OCI-M2 (cell line): ENCODE data around the gene ADPRH.
"Not testable (repeated sequence)": the region's sequence is repeated elsewhere in the genome, so short reads cannot be mapped to it uniquely, and the experiment has no call there.

Source experiments
- DNase-seq: peaks from one replicate; lab custom pipeline; 2025; ENCODE audit not compliant: unreplicated experiment; lab: John Stamatoyannopoulos, UW

The ADPRH gene

DNA sequence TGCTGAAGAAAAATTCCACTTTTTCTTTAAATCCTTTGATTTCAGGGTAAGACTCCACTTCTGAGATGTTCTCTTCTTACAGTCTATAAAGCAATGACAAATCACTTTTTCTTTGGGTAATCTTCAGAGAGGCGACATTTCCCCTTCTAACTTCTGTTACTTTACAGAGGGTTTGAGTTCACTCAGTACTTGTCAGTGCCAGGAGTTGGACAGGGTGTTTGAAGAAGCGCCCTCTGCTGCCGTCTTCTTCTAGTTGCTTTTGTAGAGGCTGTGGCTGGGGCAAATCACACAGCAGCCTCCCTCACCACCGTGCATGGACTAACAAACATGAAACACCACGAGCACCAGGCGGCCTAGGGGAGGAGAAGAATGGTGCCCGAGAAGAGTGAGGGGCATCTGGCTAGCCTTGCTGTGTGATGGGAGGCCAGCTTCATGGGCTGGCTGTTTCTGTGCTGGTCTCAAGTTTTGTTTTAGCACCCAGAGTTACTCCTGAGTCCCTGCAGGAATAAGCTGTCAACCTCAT is 19.8 kb upstream of the ADPRH start, which contains the start of gene CD80:
CD80 (minus strand) TSS at position 174 of the 523 bp plus-strand sequence. CDS start 1,886 bp downstream, outside the sequence.
- DNase-seq: no peak

DNA sequence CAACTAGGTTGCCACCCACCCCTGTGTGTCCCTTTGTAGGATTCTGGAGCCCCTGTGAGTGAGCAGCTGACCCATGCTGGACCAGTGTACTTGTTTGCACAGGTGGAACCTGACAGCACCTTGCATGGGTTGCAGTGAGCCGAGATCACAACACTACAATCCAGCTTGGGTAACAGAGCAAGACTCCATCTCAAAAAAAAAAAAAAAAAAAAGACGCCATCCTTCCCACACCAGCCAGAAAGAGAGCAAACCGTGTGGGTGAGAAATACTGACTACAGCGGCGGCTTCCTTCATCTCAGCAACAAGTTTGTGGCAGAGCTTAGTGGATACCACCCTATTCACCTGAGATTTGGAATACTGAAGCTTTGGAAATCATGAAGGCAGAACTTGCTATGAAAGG is 19.1 kb upstream of the ADPRH start:
- DNase-seq: no peak

DNA sequence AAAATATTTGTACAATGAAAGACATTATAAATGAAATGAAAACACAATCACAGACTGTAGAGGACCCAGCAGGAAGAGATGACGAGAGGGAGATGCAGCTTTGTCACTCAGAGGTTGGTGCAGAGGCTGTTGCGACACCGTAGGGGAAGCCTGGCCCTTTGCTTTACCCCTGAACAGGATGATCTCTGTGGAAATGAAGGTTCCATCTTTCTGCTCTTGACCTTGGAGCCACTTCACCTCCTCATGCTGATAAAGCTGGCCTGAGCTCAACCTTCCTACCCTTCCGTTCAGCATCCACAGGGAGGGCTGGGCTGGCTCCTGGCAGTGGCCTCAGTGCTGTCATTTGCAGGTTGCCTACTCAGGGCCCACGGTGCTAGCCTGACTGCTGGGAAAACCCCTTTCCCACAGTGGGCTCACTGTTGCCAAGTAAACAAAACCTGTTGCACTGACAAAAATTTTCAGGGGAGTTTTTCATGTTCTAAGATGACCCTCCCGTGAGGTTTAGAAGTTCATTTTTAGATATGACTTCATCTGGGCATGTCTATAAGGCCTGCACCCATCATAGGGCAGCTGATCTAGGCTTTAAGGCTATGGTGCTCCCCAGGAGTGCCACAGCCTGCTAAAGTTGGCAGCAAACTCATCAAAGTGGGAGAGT is 16.9 kb upstream of the ADPRH start:
- DNase-seq: no peak

DNA sequence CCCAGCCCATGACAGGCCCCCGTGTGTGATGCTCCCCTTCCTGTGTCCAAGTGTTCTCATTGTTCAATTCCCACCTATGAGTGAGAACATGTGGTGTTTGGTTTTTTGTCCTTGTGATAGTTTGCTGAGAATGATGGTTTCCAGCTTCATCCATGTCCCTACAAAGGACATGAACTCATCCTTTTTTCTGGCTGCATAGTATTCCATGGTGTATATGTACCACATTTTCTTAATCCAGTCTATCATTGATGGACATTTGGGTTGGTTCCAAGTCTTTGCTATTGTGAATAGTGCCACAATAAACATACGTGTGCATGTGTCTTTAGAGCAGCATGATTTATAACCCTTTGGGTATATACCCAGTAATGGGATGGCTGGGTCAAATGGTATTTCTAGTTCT is 16.0 kb upstream of the ADPRH start:
- DNase-seq: not testable (repeated sequence)

DNA sequence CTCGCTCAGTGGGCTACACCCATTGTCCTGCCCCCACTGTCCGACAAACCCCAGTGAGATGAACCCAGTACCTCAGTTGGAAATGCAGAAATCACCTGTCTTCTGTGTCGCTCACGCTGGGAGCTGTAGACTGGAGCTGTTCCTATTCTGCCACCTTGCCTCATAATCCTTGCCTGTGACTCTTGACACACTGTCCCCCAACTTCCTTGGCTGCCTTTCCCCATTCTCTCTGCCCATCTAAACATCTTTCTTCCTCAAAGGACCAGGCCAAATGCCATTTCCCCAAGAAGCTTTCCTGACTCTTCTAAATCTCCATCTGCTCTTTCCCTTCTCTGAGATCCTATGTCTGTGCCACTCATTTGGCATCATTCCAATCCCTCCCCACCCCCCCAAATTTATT is 10.1 kb upstream of the ADPRH start:
- no peak for DNase-seq

- DNase-seq: no peak
Measured at GRCh38 chr3:119570229-119570628, 9.1 kb upstream of the ADPRH start.

- no peak for DNase-seq
Measured at GRCh38 chr3:119571230-119571629, 8.1 kb upstream of the ADPRH start.

DNA sequence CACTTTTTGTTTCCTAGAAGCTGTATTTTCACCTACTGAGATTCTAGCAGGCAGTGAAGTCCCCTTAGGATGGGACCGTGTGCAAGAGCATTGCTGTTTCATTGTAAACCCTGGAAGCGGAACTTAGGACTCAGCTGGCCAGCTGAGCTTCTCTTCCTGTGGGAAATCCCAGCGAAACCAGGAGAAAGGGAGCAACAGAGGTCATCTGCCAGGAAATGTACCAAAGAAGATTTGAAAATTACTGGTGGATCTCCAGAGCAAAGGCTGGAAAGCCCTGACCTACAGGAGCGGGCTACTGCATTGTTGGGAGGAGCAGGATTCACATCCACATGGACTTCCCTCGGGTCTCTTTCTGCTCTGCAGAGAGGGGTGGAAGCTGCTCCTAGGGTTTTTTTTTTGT is 7.6 kb upstream of the ADPRH start:
- no peak for DNase-seq

DNA sequence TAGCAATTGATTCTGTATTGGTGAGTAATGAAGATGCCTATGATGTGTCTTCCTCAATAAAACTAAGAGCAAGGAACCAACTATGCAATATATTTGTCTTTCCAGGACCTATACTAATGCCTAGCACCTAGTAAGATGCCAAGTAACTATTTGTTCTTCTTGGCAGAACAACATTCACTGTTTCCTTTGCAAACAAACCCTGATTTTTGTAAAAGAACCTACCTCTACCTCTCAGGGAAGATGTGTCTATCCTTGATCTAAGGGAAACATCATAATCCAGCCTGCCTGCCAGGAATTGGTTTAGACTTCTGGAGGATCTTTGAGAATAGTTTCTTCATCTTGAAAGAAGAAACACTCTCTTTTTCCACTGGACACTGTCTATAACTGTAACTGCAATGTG is 3.8 kb upstream of the ADPRH start:
- DNase-seq: no peak

DNA sequence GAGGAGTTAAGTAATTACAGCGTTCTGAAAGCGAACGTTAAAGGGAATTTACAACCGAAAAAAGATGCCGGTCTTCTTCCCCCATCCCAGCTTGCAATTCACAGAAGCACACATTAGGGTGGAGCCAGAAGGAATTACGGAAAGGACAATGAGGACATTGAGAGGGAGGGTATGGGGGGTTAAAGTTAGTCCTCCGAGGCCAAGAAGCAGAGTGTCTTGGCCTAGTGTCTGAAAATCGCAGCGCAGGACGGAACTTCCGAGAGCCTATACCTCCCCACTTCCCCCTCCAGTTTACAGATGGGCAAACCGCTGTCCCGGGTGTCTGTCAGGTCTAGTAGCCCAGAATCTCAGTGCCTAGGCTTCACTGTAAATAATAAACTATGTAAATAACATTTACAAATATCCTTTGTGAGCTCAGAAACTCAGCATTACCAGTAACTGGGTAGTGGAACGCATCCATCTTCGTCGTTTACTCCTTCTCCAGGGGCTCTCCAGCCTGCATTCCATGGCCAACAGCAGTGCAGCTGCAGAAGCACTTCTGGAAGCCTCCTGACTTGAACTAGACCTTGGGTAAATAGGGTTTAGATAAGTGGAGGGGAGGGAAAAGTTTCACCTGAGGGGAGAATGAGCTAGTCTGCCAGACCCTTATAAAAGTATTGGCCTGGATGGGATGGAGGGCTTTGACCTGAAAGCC is 922 bp downstream of the ADPRH start:
- no peak for DNase-seq

DNA sequence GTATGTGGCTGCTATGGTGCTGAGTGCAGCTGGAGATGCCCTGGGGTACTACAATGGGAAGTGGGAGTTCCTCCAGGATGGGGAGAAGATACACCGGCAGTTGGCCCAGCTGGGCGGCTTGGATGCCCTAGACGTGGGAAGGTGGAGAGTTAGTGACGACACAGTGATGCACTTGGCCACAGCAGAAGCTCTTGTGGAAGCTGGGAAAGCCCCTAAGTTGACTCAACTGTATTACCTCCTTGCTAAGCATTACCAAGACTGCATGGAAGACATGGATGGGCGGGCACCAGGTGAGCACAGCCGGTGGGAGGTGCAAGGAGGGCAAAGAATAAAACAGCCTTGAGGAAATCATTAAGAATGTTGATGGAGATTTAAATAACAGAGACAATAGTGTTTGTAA is 2.9 kb downstream of the ADPRH start:
- DNase-seq: no peak

DNA sequence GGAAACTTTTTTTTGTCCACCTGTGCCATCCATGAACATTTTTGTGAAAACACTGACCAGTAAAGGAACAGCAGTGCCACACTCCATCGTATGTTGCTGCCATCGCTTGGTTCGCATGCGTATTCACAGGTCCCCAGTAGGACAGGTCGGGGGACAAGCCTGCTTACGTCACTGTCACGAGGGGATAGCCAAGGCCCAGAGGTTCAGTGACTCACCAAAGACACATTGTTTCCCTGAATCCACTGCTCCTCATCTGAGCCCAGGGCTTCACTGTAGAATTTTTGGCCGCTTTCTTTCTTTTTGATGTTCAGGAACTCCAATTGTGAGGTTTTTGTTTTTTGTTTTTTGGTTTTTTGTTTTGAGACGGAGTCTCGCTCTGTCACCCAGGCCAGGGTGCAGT is 5.9 kb downstream of the ADPRH start:
- no peak for DNase-seq

DNA sequence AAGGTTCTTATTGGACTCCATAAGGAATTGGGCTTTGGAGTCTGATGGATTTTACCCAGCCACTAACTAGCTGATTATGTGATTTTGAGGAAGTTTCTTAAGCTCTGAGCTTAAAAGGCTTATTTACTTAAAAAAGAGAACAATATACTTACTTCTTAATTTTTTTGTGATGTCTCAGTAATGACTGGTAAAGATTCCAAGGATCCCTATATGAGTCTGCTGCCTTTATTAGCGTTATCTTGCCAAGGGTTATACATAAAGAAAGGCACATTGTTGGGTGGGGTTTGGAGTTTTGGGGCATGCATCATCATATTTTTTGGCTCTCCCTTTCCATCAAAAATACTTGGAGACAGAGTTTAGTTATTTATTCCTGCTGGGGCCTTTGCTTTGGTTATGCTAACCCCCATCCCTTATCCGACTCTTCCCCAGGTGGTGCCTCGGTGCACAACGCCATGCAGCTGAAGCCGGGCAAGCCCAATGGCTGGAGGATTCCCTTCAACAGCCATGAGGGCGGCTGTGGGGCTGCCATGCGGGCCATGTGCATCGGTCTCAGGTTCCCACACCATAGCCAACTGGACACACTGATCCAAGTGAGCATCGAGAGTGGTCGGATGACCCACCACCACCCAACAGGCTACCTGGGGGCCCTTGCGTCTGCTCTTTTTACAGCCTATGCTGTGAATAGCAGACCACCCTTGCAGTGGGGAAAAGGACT is 6.7 kb downstream of the ADPRH start:
- no peak for DNase-seq

GRCh38 chr3:119586733-119587172 is 7.5 kb downstream of the ADPRH start:
- DNase-seq: no peak

- DNase-seq: no peak
Measured at GRCh38 chr3:119588112-119588511, 8.8 kb downstream of the ADPRH start.

DNA sequence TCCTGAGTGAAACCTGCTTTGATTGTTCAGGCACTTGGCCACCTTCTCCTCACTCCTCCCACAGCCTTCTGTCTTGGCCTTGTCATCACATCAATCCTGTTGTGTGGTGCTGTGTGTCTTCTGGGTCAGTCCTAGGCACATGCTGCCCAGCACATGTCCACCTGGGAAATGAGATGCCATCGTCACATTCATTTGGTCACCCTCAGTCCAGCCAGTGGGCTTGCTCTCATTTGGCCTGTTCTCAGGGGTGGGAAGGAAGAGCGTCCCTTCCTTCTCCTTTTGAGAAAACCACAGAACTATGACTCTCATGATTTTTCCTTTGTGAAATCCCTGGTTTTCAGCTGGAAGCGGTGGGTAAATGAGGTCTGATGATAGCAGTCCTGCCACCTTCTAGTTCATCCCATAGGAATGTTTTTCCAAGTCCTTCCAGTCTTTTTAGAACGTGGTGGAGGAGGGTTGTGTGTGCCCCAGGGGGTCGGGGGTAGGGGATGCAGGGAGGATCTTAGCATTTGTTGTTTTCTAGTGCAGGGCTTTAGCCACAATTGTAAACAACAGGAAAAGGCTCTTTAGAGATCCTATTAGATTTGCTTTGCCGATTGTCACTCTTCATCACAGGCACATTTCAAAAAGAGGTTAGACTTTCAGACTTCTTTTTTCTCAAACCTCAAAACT is 9.9 kb downstream of the ADPRH start:
- no peak for DNase-seq

DNA sequence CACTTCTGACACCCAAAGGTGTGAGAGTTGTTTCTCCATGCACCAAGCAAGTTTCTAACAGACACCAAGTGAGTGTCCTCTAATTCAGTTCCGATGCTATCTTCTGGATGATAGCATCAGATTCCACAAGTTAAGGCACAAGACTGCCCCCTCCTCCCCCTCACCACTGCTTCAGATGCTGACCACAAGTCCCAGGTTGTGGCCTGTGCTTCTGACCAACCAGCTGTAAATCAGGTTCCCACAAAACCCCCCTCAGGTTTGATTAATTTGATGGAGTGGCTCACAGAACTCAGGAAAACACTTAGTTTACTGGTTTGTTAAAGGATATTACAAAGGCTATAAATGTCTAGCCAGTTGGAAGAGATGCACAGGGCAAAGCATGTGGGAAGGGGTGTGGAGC is 11.4 kb downstream of the ADPRH start:
- DNase-seq: no peak

GRCh38 chr3:119592861-119593260 is 13.6 kb downstream of the ADPRH start:
- DNase-seq: no peak

GRCh38 chr3:119594066-119594465 is 14.8 kb downstream of the ADPRH start:
- DNase-seq: no peak

DNA sequence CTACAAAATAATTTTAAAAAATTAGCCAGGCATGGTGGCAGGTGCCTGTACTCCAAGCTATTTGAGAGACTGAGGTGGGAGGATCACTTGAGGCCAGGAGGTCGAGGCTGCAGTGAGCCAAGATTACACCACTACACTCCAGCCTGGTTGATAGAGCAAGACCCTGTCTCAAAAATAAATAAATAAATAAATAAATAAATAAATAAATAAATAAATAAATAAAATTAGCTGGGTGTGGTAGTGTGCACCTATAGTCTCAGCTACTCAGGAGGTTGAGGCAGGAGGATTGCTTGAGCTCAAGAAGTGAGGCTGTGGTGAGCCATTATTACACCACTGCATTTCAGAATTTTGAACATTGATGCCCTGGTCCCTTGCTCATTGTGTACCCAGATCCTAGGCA is 15.6 kb downstream of the ADPRH start:
- not testable (repeated sequence) for DNase-seq

DNA sequence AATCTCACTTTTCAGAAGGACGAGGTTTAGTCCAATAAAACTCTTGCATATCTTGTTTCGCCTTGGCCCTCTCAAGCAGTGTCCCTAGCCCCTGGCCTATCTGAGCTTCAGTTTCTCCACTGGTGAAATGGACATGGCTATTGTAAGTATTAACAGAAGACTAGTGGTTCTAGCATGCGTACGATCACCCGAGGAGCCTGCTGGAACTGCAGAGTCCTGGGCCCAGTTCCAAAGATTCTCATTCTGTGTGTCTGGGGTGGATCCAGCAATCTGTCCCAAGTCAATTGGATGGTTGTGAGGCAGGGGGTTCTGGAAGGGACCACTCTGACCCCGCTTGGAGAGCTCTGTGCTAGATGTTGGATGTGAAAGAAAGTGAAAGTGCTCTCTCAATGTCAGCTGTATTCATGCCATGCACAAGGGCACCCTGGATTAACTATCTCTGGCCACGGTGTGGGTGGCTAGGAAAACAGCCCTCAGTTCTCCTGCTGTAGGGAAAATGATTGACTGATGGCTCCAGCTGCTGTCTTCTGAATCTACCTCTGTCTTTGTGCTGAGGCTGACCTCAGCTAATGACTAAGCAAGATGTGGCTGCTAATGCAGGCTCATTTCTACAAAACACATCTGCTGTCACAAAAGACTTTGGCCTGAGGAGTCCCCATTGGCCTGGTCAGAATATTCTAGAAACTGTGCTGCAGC is 16.5 kb downstream of the ADPRH start:
- no peak for DNase-seq
